A673 (cell line): ENCODE results near the gene QSOX2.

Source experiments
- EZH2 ChIP-seq: fragments of 200-600 bp; sonication (generic); IDR thresholded peaks from 2 replicates; pipeline ENCODE4 v1.6.1; 2017; ENCODE audit warnings: borderline replicate concordance, low read depth, mild to moderate bottlenecking, mixed read lengths, antibody characterized with exemption, low read length; ENCODE audit not compliant: poor library complexity, severe bottlenecking
- TF ChIP-seq, protein P1 (sequence below): fragments of 300-800, 200-600 bp; sonication (generic); conservative IDR thresholded peaks from 2 replicates; pipeline ENCODE4 v1.5.1; 2017; ENCODE audit warnings: low read depth, mild to moderate bottlenecking, antibody characterized with exemption, low read length, moderate library complexity, mixed read lengths

DNA sequence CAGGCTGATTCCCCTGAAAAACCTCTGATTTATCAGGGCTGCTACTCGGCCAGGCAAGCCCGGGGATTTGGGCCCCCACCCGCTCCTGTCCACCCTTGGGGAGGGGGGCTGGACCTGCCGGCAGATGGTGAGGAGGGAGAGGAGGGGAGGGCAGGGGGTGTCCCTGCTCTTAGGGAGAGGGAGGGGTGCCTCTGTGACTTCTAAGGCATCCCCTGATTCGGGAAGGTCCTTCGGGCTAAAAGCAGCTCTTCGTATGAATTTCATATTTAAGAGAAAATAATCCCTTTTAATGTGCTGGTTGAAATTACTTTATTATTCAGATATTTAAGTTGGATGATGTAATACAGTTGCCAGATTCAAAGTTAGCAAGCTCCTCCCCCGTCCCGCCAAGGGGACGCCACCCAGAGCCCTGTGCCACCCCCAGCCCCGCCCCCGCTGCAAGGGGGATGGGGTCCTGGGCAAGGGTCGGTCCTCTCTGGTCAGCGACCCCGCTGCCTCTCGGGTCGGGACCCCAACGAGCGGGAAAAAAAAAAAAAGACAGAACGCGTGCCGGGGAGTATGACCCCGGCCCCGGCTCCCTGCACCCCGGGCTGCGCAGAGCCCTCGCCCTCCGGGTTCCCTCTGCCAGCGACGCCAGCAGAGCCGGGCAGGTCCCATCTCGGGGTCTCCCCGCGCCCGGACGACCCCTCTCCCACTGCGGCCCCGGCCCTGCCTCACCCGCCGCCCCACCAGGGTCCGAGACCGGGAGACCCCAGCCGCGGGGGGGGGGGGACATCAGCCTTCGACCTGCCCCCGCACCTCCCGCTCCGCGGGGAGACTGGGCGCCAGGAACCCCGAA lies 53.1 kb downstream of the QSOX2 start:
- TF ChIP-seq, protein P1, sequence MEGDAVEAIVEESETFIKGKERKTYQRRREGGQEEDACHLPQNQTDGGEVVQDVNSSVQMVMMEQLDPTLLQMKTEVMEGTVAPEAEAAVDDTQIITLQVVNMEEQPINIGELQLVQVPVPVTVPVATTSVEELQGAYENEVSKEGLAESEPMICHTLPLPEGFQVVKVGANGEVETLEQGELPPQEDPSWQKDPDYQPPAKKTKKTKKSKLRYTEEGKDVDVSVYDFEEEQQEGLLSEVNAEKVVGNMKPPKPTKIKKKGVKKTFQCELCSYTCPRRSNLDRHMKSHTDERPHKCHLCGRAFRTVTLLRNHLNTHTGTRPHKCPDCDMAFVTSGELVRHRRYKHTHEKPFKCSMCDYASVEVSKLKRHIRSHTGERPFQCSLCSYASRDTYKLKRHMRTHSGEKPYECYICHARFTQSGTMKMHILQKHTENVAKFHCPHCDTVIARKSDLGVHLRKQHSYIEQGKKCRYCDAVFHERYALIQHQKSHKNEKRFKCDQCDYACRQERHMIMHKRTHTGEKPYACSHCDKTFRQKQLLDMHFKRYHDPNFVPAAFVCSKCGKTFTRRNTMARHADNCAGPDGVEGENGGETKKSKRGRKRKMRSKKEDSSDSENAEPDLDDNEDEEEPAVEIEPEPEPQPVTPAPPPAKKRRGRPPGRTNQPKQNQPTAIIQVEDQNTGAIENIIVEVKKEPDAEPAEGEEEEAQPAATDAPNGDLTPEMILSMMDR: no peak
- no peak for TF ChIP-seq EZH2
